Neural cell (in vitro differentiated cells): Measurements from ENCODE around the gene PCIF1. TPM values are rescaled to one million over a fixed set of nuclear protein-coding genes. Genes with fewer than 3 reads are reported as not detected.
"Not testable (repeated sequence)": the region's sequence is repeated elsewhere in the genome, so short reads cannot be mapped to it uniquely, and the experiment has no call there.

Experiments used
- H2AFZ ChIP-seq: fragments of 200-600, 300-800 bp; sonication (generic), shearing (Covaris generic); 2 replicates; pipeline ENCODE4 v1.6.0; 2014; ENCODE audit warnings: low read depth, mild to moderate bottlenecking, antibody characterized with exemption, low read length, moderate library complexity
- H3F3A ChIP-seq: fragments of 200-600 bp; shearing (Covaris generic); 2 replicates; pipeline ENCODE4 v1.6.1; 2016; ENCODE audit warnings: mild to moderate bottlenecking, moderate library complexity, mixed read lengths, antibody characterized with exemption, low read length; ENCODE audit not compliant: insufficient read depth, poor library complexity, severe bottlenecking
- H3K27ac ChIP-seq: fragments of 200-600, 300-800 bp; sonication (generic), shearing (Covaris generic); 2 replicates; pipeline ENCODE4 v1.5.1; 2014; ENCODE audit warnings: mild to moderate bottlenecking, low read length, moderate library complexity
- H3K27me3 ChIP-seq: fragments of 300-800, 200-600 bp; sonication (generic), shearing (Covaris generic); 2 replicates; pipeline ENCODE4 v1.6.0; 2014; ENCODE audit warnings: mild to moderate bottlenecking, low read depth, low read length, moderate library complexity; ENCODE audit not compliant: insufficient read depth
- H3K36me3 ChIP-seq: fragments of 300-800, 200-600 bp; sonication (generic), shearing (Covaris generic); 2 replicates; pipeline ENCODE4 v1.5.1; 2014; ENCODE audit warnings: mild to moderate bottlenecking, antibody characterized with exemption, low read length, moderate library complexity; ENCODE audit not compliant: insufficient read depth
- H3K4me2 ChIP-seq: fragments of 300-800, 200-600 bp; sonication (generic), shearing (Covaris generic); 2 replicates; pipeline ENCODE4 v1.6.0; 2014; ENCODE audit warnings: mild to moderate bottlenecking, low read length
- H3K4me3 ChIP-seq: fragments of 300-800, 200-600 bp; sonication (generic), shearing (Covaris generic); 2 replicates; pipeline ENCODE4 v1.5.1; 2014; ENCODE audit warnings: mild to moderate bottlenecking, low read length, moderate library complexity
- H3K79me2 ChIP-seq: fragments of 200-600 bp; shearing (Covaris generic); replicated peaks from 2 replicates; pipeline ENCODE4 v1.6.0; 2014; ENCODE audit warnings: mild to moderate bottlenecking, low read length, moderate library complexity; ENCODE audit not compliant: insufficient read depth
- H3K9ac ChIP-seq: fragments of 300-800, 200-600 bp; sonication (generic), shearing (Covaris generic); 2 replicates; pipeline ENCODE4 v1.6.1; 2016; ENCODE audit warnings: mild to moderate bottlenecking, low read length, mixed read lengths
- H3K9me2 ChIP-seq: fragments of 200-600 bp; shearing (Covaris generic); 2 replicates; pipeline ENCODE4 v1.6.1; 2016; ENCODE audit warnings: mild to moderate bottlenecking, low read length, mixed read lengths; ENCODE audit not compliant: insufficient read depth
- H3K9me3 ChIP-seq: fragments of 200-600, 300-800 bp; sonication (generic), shearing (Covaris generic); 2 replicates; pipeline ENCODE4 v1.6.1; 2016; ENCODE audit warnings: mild to moderate bottlenecking, mixed run types, low read length, moderate library complexity, mixed read lengths
- H4K20me1 ChIP-seq: fragments of 200-600 bp; shearing (Covaris generic); 2 replicates; pipeline ENCODE4 v1.6.1; 2016; ENCODE audit warnings: mild to moderate bottlenecking, mixed run types; ENCODE audit not compliant: insufficient read depth
- EP300 ChIP-seq: fragments of 450-650 bp; conservative IDR thresholded peaks from 2 replicates; pipeline ENCODE4 v1.6.1; 2014; ENCODE audit warnings: antibody characterized with exemption, mild to moderate bottlenecking, moderate library complexity; ENCODE audit not compliant: poor library complexity, severe bottlenecking
- EZH2 ChIP-seq: fragments of 200-600, 300-800 bp; shearing (Covaris generic), sonication (generic); IDR thresholded peaks from 2 replicates; pipeline ENCODE4 v1.6.1; 2014; ENCODE audit warnings: antibody characterized with exemption, low read length, borderline replicate concordance, mild to moderate bottlenecking; ENCODE audit not compliant: insufficient read depth, poor library complexity, severe bottlenecking
- MXI1 ChIP-seq: fragments of 450-650 bp; conservative IDR thresholded peaks from 2 replicates; pipeline ENCODE4 v1.6.1; 2014; ENCODE audit warnings: antibody characterized with exemption, mild to moderate bottlenecking; ENCODE audit not compliant: poor library complexity, severe bottlenecking
- POLR2AphosphoS5 ChIP-seq: IDR thresholded peaks from 2 replicates; pipeline ENCODE4 v1.6.1; 2012
- RAD21 ChIP-seq: fragments of 450-650 bp; conservative IDR thresholded peaks from 2 replicates; pipeline ENCODE4 v1.6.1; 2014; ENCODE audit warnings: antibody characterized with exemption, mild to moderate bottlenecking, moderate library complexity
- SMC3 ChIP-seq: fragments of 450-650 bp; conservative IDR thresholded peaks from 2 replicates; pipeline ENCODE4 v1.6.1; 2014; ENCODE audit warnings: antibody characterized with exemption, mild to moderate bottlenecking, moderate library complexity; ENCODE audit not compliant: poor library complexity
- TAF1 ChIP-seq: IDR thresholded peaks from 2 replicates; pipeline ENCODE4 v1.6.1; 2012; ENCODE audit warnings: low read depth
- polyA plus RNA-seq: library from polyadenylated mRNA; depleted of rRNA; stranded (reverse); fragments of >200 nt; gene quantifications from 2 replicates; pipeline ENCODE4 v1.2.3, GENCODE V29; 2014
- TF ChIP-seq, protein P1 (sequence below): IDR thresholded peaks from 2 replicates; pipeline ENCODE4 v1.6.1; 2012; ENCODE audit warnings: borderline replicate concordance
- TF ChIP-seq, protein P2 (sequence below): fragments of 450-650 bp; IDR thresholded peaks from 2 replicates; pipeline ENCODE4 v1.5.1; 2014; ENCODE audit warnings: antibody characterized with exemption, mild to moderate bottlenecking, moderate library complexity; ENCODE audit not compliant: poor library complexity, severe bottlenecking

The PCIF1 gene
- polyA plus RNA-seq, 1 donor from 2014 or later, result 28.3 TPM

DNA sequence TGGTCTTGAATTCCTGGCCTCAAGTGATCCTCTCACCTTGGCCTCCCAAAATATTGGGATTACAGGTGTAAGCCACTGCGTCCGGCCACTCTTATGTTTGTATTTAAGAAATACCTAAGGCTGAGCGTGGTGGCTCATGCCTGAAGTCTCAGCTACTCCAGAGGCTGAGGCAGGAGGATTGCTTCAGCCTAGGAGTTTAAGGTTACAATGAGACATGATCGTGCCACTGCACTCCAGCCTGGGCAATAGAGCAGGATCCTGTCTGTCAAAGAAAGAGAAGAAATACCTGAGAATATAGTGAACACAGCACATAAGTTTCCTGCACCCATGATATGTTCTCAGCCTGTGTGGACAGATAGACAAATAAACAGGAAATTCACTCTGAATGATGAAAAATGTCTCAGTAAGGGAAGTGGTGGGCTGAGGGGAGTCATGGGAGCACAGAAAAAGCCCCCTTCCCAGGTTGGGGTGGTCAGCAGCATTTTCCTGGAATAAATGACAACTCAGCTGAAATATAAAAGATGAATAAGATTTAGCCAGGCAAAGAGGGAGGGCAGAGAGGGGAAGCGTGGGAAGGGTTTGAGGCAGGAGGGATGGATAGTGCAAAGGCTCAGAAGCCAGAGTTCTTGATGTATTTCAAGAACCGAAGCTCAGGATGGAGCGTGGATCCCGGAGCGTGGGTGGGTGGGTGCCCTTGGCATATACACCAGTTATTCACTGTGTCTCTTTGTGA, 60.4 kb downstream of the PCIF1 start:
- Histone ChIP-seq H3K27ac (no peak overlapping the region), H3K9me3 (no peaks in the 10 kb centered on the region), H4K20me1 (no peaks in the 10 kb centered on the region), H3K36me3 (no peaks in the 10 kb centered on the region), H3K4me3 (no peak overlapping the region), H3F3A (no peaks in the 10 kb centered on the region), H3K79me2 (no peaks in the 10 kb centered on the region), H3K27me3 (no peaks in the 10 kb centered on the region), H3K9me2 (no peaks in the 10 kb centered on the region), H3K4me2 (no peak overlapping the region), H2AFZ (no peak overlapping the region), H3K9ac (no peak overlapping the region)
- TF ChIP-seq, protein P1, sequence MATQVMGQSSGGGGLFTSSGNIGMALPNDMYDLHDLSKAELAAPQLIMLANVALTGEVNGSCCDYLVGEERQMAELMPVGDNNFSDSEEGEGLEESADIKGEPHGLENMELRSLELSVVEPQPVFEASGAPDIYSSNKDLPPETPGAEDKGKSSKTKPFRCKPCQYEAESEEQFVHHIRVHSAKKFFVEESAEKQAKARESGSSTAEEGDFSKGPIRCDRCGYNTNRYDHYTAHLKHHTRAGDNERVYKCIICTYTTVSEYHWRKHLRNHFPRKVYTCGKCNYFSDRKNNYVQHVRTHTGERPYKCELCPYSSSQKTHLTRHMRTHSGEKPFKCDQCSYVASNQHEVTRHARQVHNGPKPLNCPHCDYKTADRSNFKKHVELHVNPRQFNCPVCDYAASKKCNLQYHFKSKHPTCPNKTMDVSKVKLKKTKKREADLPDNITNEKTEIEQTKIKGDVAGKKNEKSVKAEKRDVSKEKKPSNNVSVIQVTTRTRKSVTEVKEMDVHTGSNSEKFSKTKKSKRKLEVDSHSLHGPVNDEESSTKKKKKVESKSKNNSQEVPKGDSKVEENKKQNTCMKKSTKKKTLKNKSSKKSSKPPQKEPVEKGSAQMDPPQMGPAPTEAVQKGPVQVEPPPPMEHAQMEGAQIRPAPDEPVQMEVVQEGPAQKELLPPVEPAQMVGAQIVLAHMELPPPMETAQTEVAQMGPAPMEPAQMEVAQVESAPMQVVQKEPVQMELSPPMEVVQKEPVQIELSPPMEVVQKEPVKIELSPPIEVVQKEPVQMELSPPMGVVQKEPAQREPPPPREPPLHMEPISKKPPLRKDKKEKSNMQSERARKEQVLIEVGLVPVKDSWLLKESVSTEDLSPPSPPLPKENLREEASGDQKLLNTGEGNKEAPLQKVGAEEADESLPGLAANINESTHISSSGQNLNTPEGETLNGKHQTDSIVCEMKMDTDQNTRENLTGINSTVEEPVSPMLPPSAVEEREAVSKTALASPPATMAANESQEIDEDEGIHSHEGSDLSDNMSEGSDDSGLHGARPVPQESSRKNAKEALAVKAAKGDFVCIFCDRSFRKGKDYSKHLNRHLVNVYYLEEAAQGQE, result no peak
- TF ChIP-seq POLR2AphosphoS5 (no peak), RAD21 (no peak), TAF1 (no peak), SMC3 (no peak), EZH2 (no peak), MXI1 (no peak), EP300 (no peak)
- TF ChIP-seq, protein P2, sequence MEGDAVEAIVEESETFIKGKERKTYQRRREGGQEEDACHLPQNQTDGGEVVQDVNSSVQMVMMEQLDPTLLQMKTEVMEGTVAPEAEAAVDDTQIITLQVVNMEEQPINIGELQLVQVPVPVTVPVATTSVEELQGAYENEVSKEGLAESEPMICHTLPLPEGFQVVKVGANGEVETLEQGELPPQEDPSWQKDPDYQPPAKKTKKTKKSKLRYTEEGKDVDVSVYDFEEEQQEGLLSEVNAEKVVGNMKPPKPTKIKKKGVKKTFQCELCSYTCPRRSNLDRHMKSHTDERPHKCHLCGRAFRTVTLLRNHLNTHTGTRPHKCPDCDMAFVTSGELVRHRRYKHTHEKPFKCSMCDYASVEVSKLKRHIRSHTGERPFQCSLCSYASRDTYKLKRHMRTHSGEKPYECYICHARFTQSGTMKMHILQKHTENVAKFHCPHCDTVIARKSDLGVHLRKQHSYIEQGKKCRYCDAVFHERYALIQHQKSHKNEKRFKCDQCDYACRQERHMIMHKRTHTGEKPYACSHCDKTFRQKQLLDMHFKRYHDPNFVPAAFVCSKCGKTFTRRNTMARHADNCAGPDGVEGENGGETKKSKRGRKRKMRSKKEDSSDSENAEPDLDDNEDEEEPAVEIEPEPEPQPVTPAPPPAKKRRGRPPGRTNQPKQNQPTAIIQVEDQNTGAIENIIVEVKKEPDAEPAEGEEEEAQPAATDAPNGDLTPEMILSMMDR, result no peak

DNA sequence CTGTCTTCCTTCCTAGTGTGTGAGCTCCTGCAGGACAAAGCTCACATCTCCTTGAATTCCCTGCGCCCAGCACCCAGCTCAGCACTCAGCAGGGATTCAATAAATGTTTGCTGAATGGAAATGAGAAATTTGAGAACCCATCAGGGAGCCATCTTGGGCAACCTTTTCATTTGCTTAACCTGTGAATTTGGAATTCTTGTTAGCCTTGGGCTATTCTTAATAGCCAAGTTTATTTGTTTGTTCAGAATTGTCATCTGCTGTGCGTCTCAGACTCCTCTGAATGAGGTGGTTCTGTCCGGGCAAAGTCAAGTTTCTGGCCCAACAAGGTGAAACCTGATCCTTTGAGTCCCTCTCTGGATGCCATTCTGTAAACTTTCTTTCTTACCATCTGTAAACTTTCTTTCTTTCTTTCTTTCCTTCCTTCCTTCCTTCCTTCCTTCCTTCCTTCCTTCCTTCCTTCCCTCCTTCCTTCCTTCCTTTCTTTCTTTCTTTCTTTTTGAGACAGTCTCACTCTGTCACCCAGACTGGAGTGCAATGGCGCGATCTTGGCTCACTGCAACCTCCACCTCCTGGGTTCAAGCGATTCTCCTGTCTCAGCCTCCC, 61.1 kb downstream of the PCIF1 start:
- not testable (repeated sequence) for H3K4me2 ChIP-seq, H3K27ac ChIP-seq, H3K27me3 ChIP-seq

More for the DNA sequence above, 61.1 kb downstream of the PCIF1 start:
- not testable (repeated sequence) for H4K20me1 ChIP-seq, H3K36me3 ChIP-seq, H2AFZ ChIP-seq, H3K9ac ChIP-seq, H3K9me2 ChIP-seq, H3K79me2 ChIP-seq, H3F3A ChIP-seq, H3K4me3 ChIP-seq, H3K9me3 ChIP-seq
